ENCODE measurements around the gene MYCBPAP.

Gene MYCBPAP

DNA sequence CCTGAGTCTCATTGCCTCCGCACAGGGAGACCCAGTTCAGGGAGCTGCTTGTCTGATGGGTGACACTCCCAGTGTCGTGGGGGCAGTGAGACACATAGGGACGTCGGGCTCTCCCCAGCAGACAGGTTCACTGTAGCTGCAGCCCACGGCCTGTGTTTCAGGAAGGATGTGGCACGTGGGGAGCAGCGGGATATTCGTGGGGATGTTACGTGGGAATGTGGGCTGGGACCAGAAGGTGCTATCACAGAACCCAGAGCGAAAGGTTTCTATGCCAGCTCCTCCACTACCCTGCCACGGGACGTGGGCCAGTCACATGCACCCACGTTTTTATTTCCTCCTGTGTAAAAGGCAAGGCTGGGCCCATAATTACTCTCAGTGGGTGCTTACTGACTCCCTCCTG lies 68.6 kb downstream of the MYCBPAP start:
- no peak for DNase-seq (ENCODE audit: low spot score)

GRCh38 chr17:50577451-50577954 lies 69.3 kb downstream of the MYCBPAP start:
- no peak for DNase-seq (ENCODE audit: low spot score)

GRCh38 chr17:50578173-50578572 lies 69.9 kb downstream of the MYCBPAP start:
- DNase-seq (ENCODE audit: low spot score), result no peak

DNA sequence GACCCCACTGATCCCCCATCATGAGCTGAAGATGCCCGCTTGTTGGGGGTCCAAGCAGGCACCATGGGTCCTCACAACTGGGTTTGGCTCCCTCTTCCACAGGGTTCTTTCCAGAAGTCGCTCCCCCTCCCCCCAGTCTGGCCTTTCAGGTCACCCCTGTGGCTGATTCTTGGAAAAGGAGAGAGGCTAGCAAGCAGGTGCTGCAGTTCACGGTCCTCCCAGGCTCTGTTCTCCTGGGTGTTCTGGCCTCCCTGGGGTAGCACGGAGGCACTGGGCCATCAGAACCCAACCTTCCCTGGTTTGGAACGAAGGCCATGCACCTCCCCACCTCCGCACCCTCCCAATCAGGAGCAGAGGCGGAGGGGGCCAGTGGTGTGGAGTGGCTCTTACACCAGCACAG lies 71.2 kb downstream of the MYCBPAP start:
- DNase-seq (ENCODE audit: low spot score), result no peak

GRCh38 chr17:50580646-50581045 lies 72.4 kb downstream of the MYCBPAP start:
- no peak for DNase-seq (ENCODE audit: low spot score)

Data from hepatic stellate cell (primary cell).